WTC11 (cell line): ENCODE results near the gene PRKD1.

Source experiments
- CTCF ChIP-seq: fragments of 200-600 bp; IDR thresholded peaks from 2 replicates; pipeline ENCODE4 v1.8.0; 2022; ENCODE audit warnings: antibody characterized with exemption
- JUN ChIP-seq: sonication (generic); formaldehyde crosslinking; IDR thresholded peaks from 2 replicates; pipeline ENCODE4 v1.8.0; 2023; ENCODE audit warnings: mild to moderate bottlenecking, missing genetic modification reagents
- TP53 ChIP-seq: sonication (generic); formaldehyde crosslinking; IDR thresholded peaks from 2 replicates; pipeline ENCODE4 v1.8.1; 2023; ENCODE audit warnings: mild to moderate bottlenecking, missing genetic modification reagents
- ZNF121 ChIP-seq: sonication (generic); formaldehyde crosslinking; IDR thresholded peaks from 2 replicates; pipeline ENCODE4 v1.8.0; 2023; ENCODE audit warnings: missing genetic modification reagents

- TF ChIP-seq JUN (CRISPR knock-in tag) (no peak), TP53 (CRISPR knock-in tag) (no peak), CTCF (no peak), ZNF121 (CRISPR knock-in tag) (no peak)
Observed at GRCh38 chr14:29618323-29619067, 309.2 kb downstream of the PRKD1 start.
